HG03280 (cell line): ENCODE results near the gene PBX2.

ENCODE experiments used
- ATAC-seq: cut with Tn5 transposase; IDR thresholded peaks from one replicate; pipeline ENCODE4 v1.9.1; 2021; ENCODE audit warnings: mild to moderate bottlenecking, moderate library complexity; ENCODE audit not compliant: unreplicated experiment

The PBX2 gene

GRCh38 chr6:32175322-32175710 is 14.7 kb downstream of the PBX2 start:
- ATAC-seq, result no peak

- ATAC-seq, result no peak
These were observed 15.6 kb downstream of the PBX2 start for GRCh38 chr6:32174416-32174815.

DNA sequence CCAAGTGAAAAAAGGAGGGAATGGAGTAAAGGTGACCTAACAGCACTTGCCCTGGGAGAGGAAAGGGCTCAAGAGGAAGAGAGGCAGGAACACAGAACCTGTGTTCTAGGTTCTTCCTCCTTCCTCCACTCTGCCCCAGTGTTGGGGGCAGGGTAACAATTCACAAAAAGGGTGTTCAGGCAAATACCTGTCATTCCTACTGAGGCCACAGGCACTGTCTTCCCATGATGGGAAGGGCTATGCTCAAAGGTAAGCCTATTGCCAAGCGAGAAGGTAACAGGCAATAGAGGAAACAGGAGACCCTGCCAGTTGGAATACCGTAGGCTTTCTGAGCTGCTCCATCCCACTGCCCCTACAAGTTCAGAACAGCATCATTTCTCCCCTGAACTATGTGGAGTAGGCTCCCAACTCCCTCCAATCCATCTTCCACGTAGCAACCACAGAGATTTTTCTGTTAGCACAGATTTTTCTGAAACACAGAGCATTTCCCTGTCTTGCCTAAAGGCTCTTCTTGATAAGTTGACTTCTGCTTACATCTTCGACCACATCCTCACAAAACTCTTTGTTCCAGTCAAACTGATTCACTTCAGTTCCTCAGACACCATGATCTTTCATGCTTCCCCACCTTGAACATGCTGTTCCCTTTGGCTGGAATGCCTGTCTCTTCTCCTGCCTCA is 16.8 kb downstream of the PBX2 start:
- no peak for ATAC-seq

GRCh38 chr6:32171234-32171633 is 18.8 kb downstream of the PBX2 start:
- ATAC-seq, result no peak

DNA sequence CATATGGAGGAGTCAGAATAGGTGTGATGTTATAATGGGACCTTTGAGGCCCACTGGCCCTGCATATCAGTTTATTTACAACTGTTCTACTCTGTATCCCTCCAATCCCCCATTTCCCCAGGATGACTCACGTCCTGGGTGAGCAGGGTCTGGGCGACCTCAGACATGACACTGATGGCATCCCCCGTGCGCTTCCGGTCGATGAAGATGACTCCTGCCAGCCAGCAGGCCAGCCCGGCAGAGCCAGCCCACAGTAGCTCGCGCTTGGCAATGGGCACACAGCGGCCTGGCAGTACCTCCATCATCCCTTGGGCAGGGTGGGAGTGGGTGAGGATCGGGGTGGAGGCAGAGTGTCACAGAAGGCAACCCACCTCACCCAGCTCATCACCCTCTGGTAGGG is 19.7 kb downstream of the PBX2 start:
- ATAC-seq, result no peak

DNA sequence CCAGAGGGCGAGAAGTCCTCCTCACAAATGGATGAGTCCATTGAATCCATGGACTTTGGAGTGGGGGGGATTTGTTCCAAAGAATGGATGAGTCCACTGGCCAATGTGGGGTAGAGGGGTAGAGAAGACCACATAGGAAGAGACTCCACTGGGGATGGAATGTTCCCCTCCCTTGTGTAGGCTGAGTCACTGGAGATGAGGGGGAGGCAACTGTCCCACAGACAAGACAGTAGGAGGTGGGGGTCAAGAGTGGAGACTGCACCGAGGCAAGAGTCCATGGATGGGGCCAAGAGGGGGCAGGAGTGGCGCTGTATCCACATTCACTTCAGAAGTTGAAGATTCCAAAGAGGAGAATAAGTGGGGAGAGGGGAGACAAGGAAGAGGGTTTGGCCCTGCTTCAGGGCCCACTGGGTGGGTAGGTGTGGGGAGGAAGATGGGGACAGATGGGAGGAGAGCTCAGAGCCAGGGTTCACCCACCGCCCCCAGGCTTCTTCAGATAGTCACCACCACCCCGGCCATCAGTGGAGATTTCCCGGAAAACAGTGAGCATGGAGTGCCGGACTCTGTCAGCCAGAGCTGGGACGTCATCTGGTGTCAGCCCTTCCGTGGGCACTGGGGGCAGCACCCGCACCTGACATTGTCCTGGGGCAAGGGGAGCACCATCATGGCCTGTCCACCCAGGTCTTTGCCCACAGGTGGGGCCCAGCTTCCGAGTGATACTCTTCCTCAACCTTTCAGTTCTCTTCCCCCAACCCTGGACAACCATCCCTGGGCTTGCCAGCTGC is 21.0 kb downstream of the PBX2 start:
- no peak for ATAC-seq

DNA sequence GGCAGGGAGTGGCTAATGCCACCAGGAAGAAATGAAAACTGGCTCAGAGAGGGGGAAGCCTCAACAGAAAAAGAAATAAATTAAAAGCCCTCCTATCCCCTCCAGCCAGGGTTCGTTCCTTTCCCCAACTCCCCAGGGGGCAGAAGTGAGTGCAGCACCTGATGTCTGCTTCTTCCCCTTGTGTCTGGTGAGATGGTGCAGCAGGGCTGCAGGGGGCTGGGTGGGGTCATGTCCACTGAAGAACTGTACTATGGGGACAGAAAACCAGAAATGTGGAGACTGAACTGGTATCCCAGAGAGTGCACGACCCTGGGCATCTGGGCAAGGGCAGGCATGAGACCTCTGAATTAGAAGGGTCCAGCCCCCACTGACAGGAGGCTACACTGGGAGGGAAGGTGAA is 21.7 kb downstream of the PBX2 start:
- ATAC-seq, result no peak

DNA sequence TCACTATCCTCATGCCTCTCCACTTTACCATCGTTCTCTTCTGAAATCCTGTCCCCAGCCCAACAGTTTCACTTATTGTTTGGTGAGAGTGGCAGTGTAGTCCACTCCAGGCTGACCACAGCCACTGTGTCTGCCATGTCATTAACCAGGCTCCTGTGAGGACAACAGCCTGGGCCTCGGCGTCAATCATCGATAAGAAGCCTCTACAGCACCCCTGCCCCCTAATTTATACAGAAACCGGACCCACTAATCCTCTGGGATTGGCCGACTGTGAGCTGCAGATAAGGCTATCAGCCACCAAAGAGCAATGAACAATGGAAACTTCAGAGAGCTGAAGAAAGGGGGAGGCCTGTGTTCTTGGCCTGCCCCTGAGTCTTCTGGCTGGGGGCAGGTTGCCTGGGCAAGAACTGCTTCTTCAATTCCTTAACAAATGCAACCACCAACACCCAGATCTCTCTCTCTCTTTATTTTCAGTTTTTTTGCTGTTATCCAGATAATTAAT is 22.2 kb downstream of the PBX2 start:
- no peak for ATAC-seq

DNA sequence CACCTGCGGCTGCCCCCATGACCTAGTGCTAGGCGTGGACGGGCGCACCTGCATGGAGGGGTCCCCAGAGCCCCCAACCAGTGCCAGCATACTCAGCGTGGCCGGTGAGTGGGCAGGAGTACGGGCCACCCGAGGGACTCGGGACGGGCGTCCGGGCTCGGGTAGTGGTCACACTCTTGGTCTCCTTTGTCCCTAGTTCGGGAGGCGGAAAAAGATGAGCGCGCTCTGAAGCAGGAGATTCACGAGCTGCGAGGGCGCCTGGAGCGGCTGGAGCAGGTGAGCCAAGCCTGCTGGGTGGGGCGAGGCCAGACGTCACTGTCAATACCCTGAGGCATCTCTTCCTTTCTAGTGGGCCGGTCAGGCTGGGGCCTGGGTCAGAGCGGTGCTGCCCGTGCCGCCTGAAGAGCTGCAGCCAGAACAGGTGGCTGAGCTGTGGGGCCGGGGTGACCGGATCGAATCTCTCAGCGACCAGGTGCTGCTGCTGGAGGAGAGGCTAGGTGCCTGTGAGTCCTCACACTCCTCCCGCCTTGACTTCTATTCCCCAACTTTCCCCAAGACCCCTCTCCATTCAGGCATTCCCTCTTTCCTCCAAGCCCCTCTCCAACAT is 22.7 kb downstream of the PBX2 start:
- no peak for ATAC-seq

- no peak for ATAC-seq
These were observed 23.5 kb downstream of the PBX2 start for GRCh38 chr6:32166411-32167061.

GRCh38 chr6:32164295-32164694 is 25.7 kb downstream of the PBX2 start, which contains the start of gene EGFL8:
Gene EGFL8 (plus strand): TSS chr6:32164595. CDS start chr6:32166166, 1,571 bp downstream.
- no peak for ATAC-seq

DNA sequence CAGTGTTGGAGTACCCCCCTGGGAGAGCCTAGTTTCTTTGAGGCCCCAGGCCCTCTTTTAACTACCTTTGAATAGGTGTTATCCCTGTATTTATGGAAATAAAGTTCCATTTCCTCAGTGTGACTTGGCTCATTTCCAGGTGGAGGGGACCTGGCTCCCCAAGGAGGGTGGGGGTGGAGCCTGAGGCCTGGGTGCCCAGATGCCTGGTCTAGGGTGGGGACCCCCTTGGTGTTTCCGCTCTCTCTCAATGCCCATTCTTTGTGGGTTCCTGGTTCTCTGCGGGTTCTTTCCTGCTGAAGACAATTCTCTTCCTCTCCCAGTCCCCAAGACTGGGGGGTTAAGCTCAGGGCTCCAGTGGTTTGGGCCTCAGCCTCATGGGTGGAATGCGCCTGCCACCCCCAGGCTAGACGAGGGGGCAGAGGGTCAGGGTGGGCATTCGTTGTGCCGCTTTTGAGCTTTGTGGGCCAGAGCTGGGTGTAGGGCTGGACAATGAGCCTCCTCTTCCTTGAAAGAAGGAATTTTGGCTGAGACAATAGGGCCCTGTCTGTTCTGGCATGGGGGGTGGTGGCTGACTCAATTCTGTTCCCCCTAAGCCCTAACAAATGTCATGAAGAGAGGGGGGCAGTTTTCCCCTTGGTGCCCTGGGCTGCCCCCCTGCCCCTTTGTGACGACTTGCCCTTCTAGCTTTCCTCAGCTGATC is 26.3 kb downstream of the PBX2 start:
- ATAC-seq, result no peak

- no peak for ATAC-seq
These were observed 31.9 kb downstream of the PBX2 start for GRCh38 chr6:32158052-32158451.

DNA sequence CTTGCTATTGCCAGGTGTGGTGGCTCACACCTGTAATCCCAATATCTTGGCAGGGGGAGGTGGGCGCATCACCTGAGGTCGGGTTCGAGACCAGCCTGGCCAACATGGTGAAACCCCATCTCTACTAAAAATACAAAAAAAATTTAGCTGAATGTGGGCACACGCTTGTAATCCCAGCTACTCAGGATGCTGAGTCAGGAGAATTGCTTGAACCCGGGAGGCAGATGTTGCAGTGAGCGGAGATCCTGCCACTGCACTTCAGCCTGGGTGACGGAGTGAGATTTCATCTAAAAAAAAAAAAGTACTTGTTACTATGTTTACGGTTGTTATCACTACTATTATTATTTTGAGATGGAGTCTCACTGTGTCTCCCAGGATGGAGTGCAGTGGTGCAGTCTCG is 33.1 kb downstream of the PBX2 start:
- ATAC-seq, result no peak

DNA sequence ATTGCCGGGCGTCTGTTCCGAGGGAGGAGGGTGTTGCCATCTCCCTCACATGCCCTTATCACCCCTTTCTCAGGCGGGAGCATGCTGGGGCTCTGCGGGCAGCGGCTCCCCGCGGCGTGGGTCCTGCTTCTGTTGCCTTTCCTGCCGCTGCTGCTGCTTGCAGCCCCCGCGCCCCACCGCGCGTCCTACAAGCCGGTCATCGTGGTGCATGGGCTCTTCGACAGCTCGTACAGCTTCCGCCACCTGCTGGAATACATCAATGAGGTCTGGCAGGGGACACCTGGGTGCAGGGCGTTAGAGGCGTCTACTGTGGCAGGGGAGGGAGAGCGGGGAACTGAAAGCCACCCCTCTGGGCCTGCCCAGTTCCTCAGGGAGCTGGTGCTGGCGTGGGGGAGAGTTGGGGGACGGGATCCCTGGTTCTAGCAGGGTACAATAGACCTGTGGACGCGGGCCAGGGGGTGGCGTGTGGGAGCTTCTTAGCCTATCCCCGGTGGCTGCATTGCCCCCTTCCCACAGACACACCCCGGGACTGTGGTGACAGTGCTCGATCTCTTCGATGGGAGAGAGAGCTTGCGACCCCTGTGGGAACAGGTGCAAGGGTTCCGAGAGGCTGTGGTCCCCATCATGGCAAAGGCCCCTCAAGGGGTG is 35.4 kb downstream of the PBX2 start:
- ATAC-seq, result peak; percentile 70

DNA sequence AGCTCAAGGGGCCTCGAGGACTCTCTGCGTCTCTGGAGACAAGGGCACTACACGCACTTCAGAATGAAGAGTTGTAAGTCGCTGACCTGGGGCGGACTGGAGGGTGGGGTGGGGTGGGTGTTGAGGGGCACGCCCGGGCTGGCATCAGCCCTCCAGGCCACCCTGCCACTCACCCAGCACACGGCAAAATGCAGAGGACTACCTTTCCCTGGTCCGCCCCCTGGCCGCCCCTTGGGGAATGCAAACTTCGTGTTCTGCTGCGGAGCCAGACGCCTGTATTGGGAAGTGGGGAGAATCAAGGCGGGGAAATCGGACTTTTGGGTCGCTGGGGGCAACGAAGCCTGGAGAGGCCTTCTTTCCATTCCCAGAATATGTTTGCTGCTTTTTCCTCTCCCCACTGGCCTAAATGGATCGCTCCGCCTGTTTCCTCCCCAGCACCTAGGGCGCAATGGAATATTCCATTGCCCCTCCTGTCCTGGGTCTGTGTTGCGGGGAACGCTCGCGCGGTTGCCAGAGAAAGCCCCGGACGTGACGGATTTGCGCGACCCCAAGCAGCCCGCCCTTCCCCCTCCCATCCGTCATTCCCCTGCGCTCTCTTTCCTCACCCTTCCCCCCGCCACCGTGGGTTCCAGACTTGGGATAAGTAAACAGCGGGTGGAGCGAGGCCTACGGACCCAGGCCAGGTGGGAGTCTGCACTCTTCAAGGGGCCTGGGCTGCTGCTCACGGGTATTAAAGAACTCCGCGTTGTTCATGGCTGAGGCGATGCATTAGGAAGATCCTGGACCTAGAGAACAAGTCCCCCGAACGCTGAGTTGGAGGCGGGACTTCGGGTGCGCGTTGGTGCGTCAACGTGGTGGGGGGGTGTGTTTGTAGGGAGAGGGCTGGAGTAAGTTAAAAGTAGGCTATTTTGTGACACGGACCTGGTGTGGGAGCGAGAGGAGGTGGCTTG is 36.2 kb downstream of the PBX2 start, which contains the start of gene PPT2:
PPT2 (plus strand) TSS at position 578 of the 950 bp plus-strand sequence. CDS start 454 bp downstream, outside the sequence.
- peak; percentile 17 for ATAC-seq

DNA sequence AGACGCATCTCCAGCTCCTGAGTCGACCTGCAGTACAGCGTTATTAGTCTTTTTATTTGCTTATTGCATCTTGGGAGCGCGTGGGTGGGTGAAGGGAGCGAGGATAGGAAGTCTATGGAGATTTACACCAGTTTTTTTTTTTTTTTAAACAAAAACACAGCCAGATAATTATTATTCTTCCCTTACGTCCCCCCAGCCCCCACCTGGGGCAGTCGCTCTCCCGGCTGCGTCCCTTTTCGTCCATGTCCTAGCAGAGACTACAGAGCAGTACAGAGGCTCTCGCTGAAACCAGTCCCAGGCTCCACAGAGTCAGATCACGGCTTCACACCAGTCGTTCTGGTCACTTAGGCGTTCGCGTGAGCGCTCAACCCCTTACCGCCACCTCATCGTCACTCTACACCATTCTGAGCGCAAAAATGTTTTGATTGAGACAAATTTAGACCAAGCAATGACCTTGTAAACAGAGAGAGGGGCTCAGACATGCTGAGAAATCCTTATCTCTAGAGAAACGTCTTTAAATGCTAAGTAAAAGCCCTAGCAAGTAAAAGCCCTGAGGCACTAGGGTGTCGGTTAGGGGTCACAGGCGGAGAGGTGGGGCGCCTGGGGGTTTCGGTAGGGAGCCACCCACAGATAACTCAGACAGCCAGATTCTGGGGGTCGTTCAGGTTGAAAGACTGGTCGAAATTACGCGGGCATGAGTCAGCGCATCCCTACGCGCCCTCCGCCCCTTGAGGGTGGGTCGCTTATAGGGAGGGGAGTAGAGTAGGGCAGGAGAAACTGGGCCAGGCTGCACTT is 37.0 kb downstream of the PBX2 start:
- no peak for ATAC-seq
